ENCODE results near the gene ZCCHC24.

The ZCCHC24 gene

GRCh38 chr10:79405221-79405994 lies 40.0 kb downstream of the ZCCHC24 start:
- Histone ChIP-seq H3K4me3 (ENCODE audit: low read length) (no peak overlapping the region), H3K27me3 (ENCODE audit: control insufficient read depth, insufficient read depth, low read length) (no peaks in the 10 kb centered on the region), H3K4me1 (ENCODE audit: control insufficient read depth, insufficient read depth, low read length) (peaks cover 28% of the 10 kb centered on the region), H3K9me3 (replicated peaks; ENCODE audit: low read length) (no peaks in the 10 kb centered on the region), H3K36me3 (ENCODE audit: insufficient read depth, low read length) (peaks cover 23% of the 10 kb centered on the region), H3K4me2 (ENCODE audit: low read length) (no peak overlapping the region), H3K9ac (ENCODE audit: low read depth, low read length) (no peak overlapping the region)

GRCh38 chr10:79404690-79405131 lies 40.7 kb downstream of the ZCCHC24 start:
- H3K4me1 ChIP-seq (ENCODE audit: control insufficient read depth, insufficient read depth, low read length) = peaks cover 35% of the 10 kb centered on the region
- H3K9ac ChIP-seq (ENCODE audit: low read depth, low read length) = no peak overlapping the region
- no peaks in the 10 kb centered on the region for H3K27me3 ChIP-seq (ENCODE audit: control insufficient read depth, insufficient read depth, low read length)
- no peak overlapping the region for H3K4me2 ChIP-seq (ENCODE audit: low read length)
- H3K4me3 ChIP-seq (ENCODE audit: low read length) = no peak overlapping the region
- peaks cover 18% of the 10 kb centered on the region for H3K36me3 ChIP-seq (ENCODE audit: insufficient read depth, low read length)
- no peaks in the 10 kb centered on the region for H3K9me3 ChIP-seq (replicated peaks; ENCODE audit: low read length)

GRCh38 chr10:79404231-79404609 lies 41.2 kb downstream of the ZCCHC24 start:
- H3K4me1 ChIP-seq (ENCODE audit: control insufficient read depth, insufficient read depth, low read length) = peaks cover 40% of the 10 kb centered on the region
- H3K4me2 ChIP-seq (ENCODE audit: low read length) = no peak overlapping the region
- peaks cover 18% of the 10 kb centered on the region for H3K36me3 ChIP-seq (ENCODE audit: insufficient read depth, low read length)
- H3K9ac ChIP-seq (ENCODE audit: low read depth, low read length) = no peak overlapping the region
- no peak overlapping the region for H3K4me3 ChIP-seq (ENCODE audit: low read length)
- H3K9me3 ChIP-seq (replicated peaks; ENCODE audit: low read length) = no peaks in the 10 kb centered on the region
- no peaks in the 10 kb centered on the region for H3K27me3 ChIP-seq (ENCODE audit: control insufficient read depth, insufficient read depth, low read length)

- H3K4me1 ChIP-seq (ENCODE audit: control insufficient read depth, insufficient read depth, low read length) = peaks cover 43% of the 10 kb centered on the region
- no peaks in the 10 kb centered on the region for H3K27me3 ChIP-seq (ENCODE audit: control insufficient read depth, insufficient read depth, low read length)
- peaks cover 18% of the 10 kb centered on the region for H3K36me3 ChIP-seq (ENCODE audit: insufficient read depth, low read length)
- no peak overlapping the region for H3K9ac ChIP-seq (ENCODE audit: low read depth, low read length)
- H3K9me3 ChIP-seq (replicated peaks; ENCODE audit: low read length) = no peaks in the 10 kb centered on the region
- no peak overlapping the region for H3K4me2 ChIP-seq (ENCODE audit: low read length)
- H3K4me3 ChIP-seq (ENCODE audit: low read length) = no peak overlapping the region
Observed at GRCh38 chr10:79403441-79404230, 41.8 kb downstream of the ZCCHC24 start.

GRCh38 chr10:79402951-79403350 lies 42.5 kb downstream of the ZCCHC24 start:
- Histone ChIP-seq H3K36me3 (ENCODE audit: insufficient read depth, low read length) (peaks cover 23% of the 10 kb centered on the region), H3K9ac (ENCODE audit: low read depth, low read length) (no peak overlapping the region), H3K9me3 (replicated peaks; ENCODE audit: low read length) (no peaks in the 10 kb centered on the region), H3K27me3 (ENCODE audit: control insufficient read depth, insufficient read depth, low read length) (no peaks in the 10 kb centered on the region), H3K4me2 (ENCODE audit: low read length) (no peak overlapping the region), H3K4me3 (ENCODE audit: low read length) (no peak overlapping the region), H3K4me1 (ENCODE audit: control insufficient read depth, insufficient read depth, low read length) (peaks cover 43% of the 10 kb centered on the region)

GRCh38 chr10:79402625-79402946 lies 42.8 kb downstream of the ZCCHC24 start:
- no peak overlapping the region for H3K9ac ChIP-seq (ENCODE audit: low read depth, low read length)
- no peak overlapping the region for H3K4me3 ChIP-seq (ENCODE audit: low read length)
- H3K9me3 ChIP-seq (replicated peaks; ENCODE audit: low read length) = no peaks in the 10 kb centered on the region
- peaks cover 42% of the 10 kb centered on the region for H3K4me1 ChIP-seq (ENCODE audit: control insufficient read depth, insufficient read depth, low read length)
- H3K27me3 ChIP-seq (ENCODE audit: control insufficient read depth, insufficient read depth, low read length) = no peaks in the 10 kb centered on the region
- no peak overlapping the region for H3K4me2 ChIP-seq (ENCODE audit: low read length)
- H3K36me3 ChIP-seq (ENCODE audit: insufficient read depth, low read length) = peaks cover 24% of the 10 kb centered on the region

- Histone ChIP-seq H3K4me1 (ENCODE audit: control insufficient read depth, insufficient read depth, low read length) (peaks cover 42% of the 10 kb centered on the region), H3K36me3 (ENCODE audit: insufficient read depth, low read length) (peaks cover 13% of the 10 kb centered on the region), H3K9ac (ENCODE audit: low read depth, low read length) (no peak overlapping the region), H3K9me3 (replicated peaks; ENCODE audit: low read length) (no peaks in the 10 kb centered on the region), H3K27me3 (ENCODE audit: control insufficient read depth, insufficient read depth, low read length) (no peaks in the 10 kb centered on the region), H3K4me3 (ENCODE audit: low read length) (no peak overlapping the region), H3K4me2 (ENCODE audit: low read length) (no peak overlapping the region)
Observed at GRCh38 chr10:79401015-79401921, 44.2 kb downstream of the ZCCHC24 start.

- Histone ChIP-seq H3K27me3 (ENCODE audit: control insufficient read depth, insufficient read depth, low read length) (no peaks in the 10 kb centered on the region), H3K4me2 (ENCODE audit: low read length) (peak overlapping the region; percentile 80), H3K4me1 (ENCODE audit: control insufficient read depth, insufficient read depth, low read length) (peaks cover 42% of the 10 kb centered on the region), H3K9me3 (replicated peaks; ENCODE audit: low read length) (no peaks in the 10 kb centered on the region), H3K36me3 (ENCODE audit: insufficient read depth, low read length) (peaks cover 6% of the 10 kb centered on the region), H3K4me3 (ENCODE audit: low read length) (no peak overlapping the region), H3K9ac (ENCODE audit: low read depth, low read length) (no peak overlapping the region)
Observed at GRCh38 chr10:79400146-79401004, 45.0 kb downstream of the ZCCHC24 start.

GRCh38 chr10:79399223-79399831 lies 46.1 kb downstream of the ZCCHC24 start:
- Histone ChIP-seq H3K27me3 (ENCODE audit: control insufficient read depth, insufficient read depth, low read length) (no peaks in the 10 kb centered on the region), H3K9me3 (replicated peaks; ENCODE audit: low read length) (no peaks in the 10 kb centered on the region), H3K4me1 (ENCODE audit: control insufficient read depth, insufficient read depth, low read length) (peaks cover 42% of the 10 kb centered on the region), H3K36me3 (ENCODE audit: insufficient read depth, low read length) (peaks cover 6% of the 10 kb centered on the region), H3K4me3 (ENCODE audit: low read length) (peak overlapping the region; percentile 51), H3K4me2 (ENCODE audit: low read length) (peak overlapping the region; percentile 80), H3K9ac (ENCODE audit: low read depth, low read length) (peak overlapping the region; percentile 84)

- Histone ChIP-seq H3K27me3 (ENCODE audit: control insufficient read depth, insufficient read depth, low read length) (no peaks in the 10 kb centered on the region), H3K4me2 (ENCODE audit: low read length) (peak overlapping the region; percentile 80), H3K9me3 (replicated peaks; ENCODE audit: low read length) (no peaks in the 10 kb centered on the region), H3K4me1 (ENCODE audit: control insufficient read depth, insufficient read depth, low read length) (peaks cover 42% of the 10 kb centered on the region), H3K36me3 (ENCODE audit: insufficient read depth, low read length) (peaks cover 9% of the 10 kb centered on the region), H3K4me3 (ENCODE audit: low read length) (peak overlapping the region; percentile 51), H3K9ac (ENCODE audit: low read depth, low read length) (peak overlapping the region; percentile 84)
Observed at GRCh38 chr10:79398642-79399041, 46.8 kb downstream of the ZCCHC24 start.
